ENCODE measurements around the gene CCDC117.
A peak's percentile ranks its signal among the peaks of the same experiment; 100 is the strongest.

Gene CCDC117

GRCh38 chr22:28769394-28770085 is 3.0 kb upstream of the CCDC117 start:
- DNase-seq, result no peak

GRCh38 chr22:28771195-28771791 is 1.2 kb upstream of the CCDC117 start:
- DNase-seq, result no peak

GRCh38 chr22:28773461-28773867 is 969 bp downstream of the CCDC117 start:
- DNase-seq, result no peak

- no peak for DNase-seq
Observed at GRCh38 chr22:28774378-28774777, 1.9 kb downstream of the CCDC117 start.

GRCh38 chr22:28779833-28780232 is 7.3 kb downstream of the CCDC117 start:
- no peak for DNase-seq

GRCh38 chr22:28780296-28780695 is 7.8 kb downstream of the CCDC117 start:
- no peak for DNase-seq

- no peak for DNase-seq
Observed at GRCh38 chr22:28783786-28784671, 11.5 kb downstream of the CCDC117 start.

- DNase-seq, result no peak
Observed at GRCh38 chr22:28788601-28789000, 16.1 kb downstream of the CCDC117 start.

GRCh38 chr22:28791124-28791523 is 18.6 kb downstream of the CCDC117 start:
- DNase-seq, result no peak

GRCh38 chr22:28791841-28792490 is 19.5 kb downstream of the CCDC117 start:
- DNase-seq, result no peak

GRCh38 chr22:28792491-28793383 is 20.2 kb downstream of the CCDC117 start:
- no peak for DNase-seq

- no peak for DNase-seq
Observed at GRCh38 chr22:28793976-28794584, 21.6 kb downstream of the CCDC117 start.

- no peak for DNase-seq
Observed at GRCh38 chr22:28795071-28795693, 22.7 kb downstream of the CCDC117 start.

- no peak for DNase-seq
Observed at GRCh38 chr22:28795932-28796856, 23.7 kb downstream of the CCDC117 start.

GRCh38 chr22:28798810-28799605 is 26.5 kb downstream of the CCDC117 start:
- no peak for DNase-seq

GRCh38 chr22:28799606-28800307 is 27.3 kb downstream of the CCDC117 start:
- DNase-seq, result no peak

- DNase-seq, result peak; percentile 46 to 81
Observed at GRCh38 chr22:28800308-28801041, 28.0 kb downstream of the CCDC117 start, which contains the start of gene XBP1. XBP1 (minus strand) TSS chr22:28800569.
